K562 (cell line): ENCODE data around the gene EPHA2. TPM values are rescaled to one million over a fixed set of nuclear protein-coding genes. Genes with fewer than 3 reads are reported as not detected.

Source experiments
- ATAC-seq: fragments of 200-7000 bp; cut with Tn5 transposase; 3 replicates; pipeline ENCODE4 v1.9.1; 2020; ENCODE audit warnings: moderate library complexity
- BruUV-seq: library from RNA; stranded (reverse); fragments of 400-500 nt; replicated peaks from 2 replicates; lab custom pipeline; 2021; lab: Mats Ljungman, UMichigan
- CTCF ChIA-PET: fragments of 300-600 bp; formaldehyde crosslinking; extraction: SDS; loops from one replicate; lab custom pipeline; 2021; ENCODE audit warnings: low intra/inter-chr PET ratio; lab: Yijun Ruan, JAX
- POLR2A ChIA-PET: fragments of 300-600, 350-650 bp; sonication (Branson Sonifier 250); formaldehyde crosslinking; extraction: SDS; loops from one replicate; lab custom pipeline; 2021; ENCODE audit warnings: antibody characterized with exemption, inconsistent platforms; lab: Yijun Ruan, JAX
- DNase-seq, 4 experiments: peaks; one replicate each; pipeline versions ENCODE4 v3.0.0 to v3.0.0-alpha.2; 2011 to 2018; ENCODE audit warnings: low spot score in 3 of 4, mixed read lengths in 3 of 4; ENCODE audit errors: extremely low read depth in 1 of 4
- FAIRE-seq: peaks from 2 replicates; lab custom pipeline; 2011; peaks lifted over from hg19 to GRCh38; lab: Jason Lieb, UNC
- H2AFZ ChIP-seq: 2 replicates; pipeline ENCODE4 v1.6.0; 2011; ENCODE audit warnings: low read depth, low read length, control low read depth, inconsistent platforms
- H3K27ac ChIP-seq: fragments of 200-600 bp; 3 replicates; pipeline ENCODE4 v1.8.0; 2011; ENCODE audit warnings: low read depth, mild to moderate bottlenecking, control low read depth, inconsistent platforms, low read length, moderate library complexity, mixed read lengths; ENCODE audit errors: extremely low read depth
- H3K27me3 ChIP-seq, 2 experiments: fragments of 300-600 bp in 1 of 2; 2 replicates in 1 of 2; 3 replicates in 1 of 2; pipeline versions ENCODE4 v1.6.0 to v1.8.0; 2011; ENCODE audit warnings: inconsistent platforms in 2 of 2, low read length in 2 of 2, mild to moderate bottlenecking in 1 of 2, mixed read lengths in 1 of 2, moderate library complexity in 1 of 2; ENCODE audit not compliant: control insufficient read depth in 2 of 2, insufficient read depth in 2 of 2
- H3K36me3 ChIP-seq: fragments of 300-600 bp; 3 replicates; pipeline ENCODE4 v1.8.0; 2011; ENCODE audit warnings: mild to moderate bottlenecking, low read length, inconsistent platforms; ENCODE audit not compliant: control insufficient read depth, insufficient read depth
- H3K4me1 ChIP-seq, 2 experiments: fragments of 200-600 bp in 1 of 2; replicated peaks in 1 of 2; 2 replicates in 1 of 2; 3 replicates in 1 of 2; pipeline versions ENCODE4 v1.5.1 to v1.8.0; 2011; ENCODE audit warnings: inconsistent platforms in 2 of 2, low read length in 2 of 2, mild to moderate bottlenecking in 1 of 2, mixed read lengths in 1 of 2, moderate library complexity in 1 of 2; ENCODE audit not compliant: control insufficient read depth in 2 of 2, insufficient read depth in 2 of 2
- H3K4me2 ChIP-seq: 2 replicates; pipeline ENCODE4 v1.6.1; 2011; ENCODE audit warnings: low read length, control low read depth, inconsistent platforms, mixed read lengths; ENCODE audit not compliant: insufficient read depth
- H3K4me3 ChIP-seq: fragments of 200-600 bp; sonication (generic), shearing (Covaris generic); 2 replicates; pipeline ENCODE4 v1.5.1; 2016; ENCODE audit warnings: control low read depth, inconsistent platforms
- H3K79me2 ChIP-seq: fragments of 200-600 bp; 3 replicates; pipeline ENCODE4 v1.8.0; 2011; ENCODE audit warnings: low read length, inconsistent platforms; ENCODE audit not compliant: control insufficient read depth, insufficient read depth
- H3K9ac ChIP-seq, 2 experiments: 2 replicates each; pipeline versions ENCODE4 v1.6.0 to v1.6.1; 2011; ENCODE audit warnings: low read depth in 2 of 2, low read length in 2 of 2, control low read depth in 1 of 2, inconsistent platforms in 1 of 2, mild to moderate bottlenecking in 1 of 2, mixed read lengths in 1 of 2; ENCODE audit not compliant: insufficient read depth in 1 of 2
- H3K9me1 ChIP-seq: one replicate; pipeline ENCODE4 v1.6.0; 2011; ENCODE audit warnings: inconsistent platforms, mild to moderate bottlenecking, low read length, moderate library complexity; ENCODE audit not compliant: control insufficient read depth, insufficient read depth
- H3K9me3 ChIP-seq: replicated peaks from 2 replicates; pipeline ENCODE4 v1.5.1; 2011; ENCODE audit warnings: low read depth, low read length, inconsistent platforms; ENCODE audit not compliant: control insufficient read depth, insufficient read depth
- H4K20me1 ChIP-seq: replicated peaks from 2 replicates; pipeline ENCODE4 v1.6.1; 2011; ENCODE audit warnings: low read length, inconsistent platforms, mixed read lengths; ENCODE audit not compliant: control insufficient read depth, insufficient read depth
- DACH1 ChIP-seq: fragments of 450-650 bp; IDR thresholded peaks from 2 replicates; pipeline ENCODE4 v1.6.1; 2018; ENCODE audit not compliant: partially characterized antibody
- HDGF ChIP-seq: fragments of 450-650 bp; IDR thresholded peaks from 2 replicates; pipeline ENCODE4 v1.6.1; 2016
- MGA ChIP-seq: fragments of 450-650 bp; IDR thresholded peaks from 2 replicates; pipeline ENCODE4 v1.6.1; 2016; ENCODE audit warnings: mild to moderate bottlenecking, moderate library complexity
- ZFP30 ChIP-seq: fragments of 250-450 bp; sonication (Bioruptor Pico); IDR thresholded peaks from 2 replicates; pipeline ENCODE4 v1.8.0; 2022; ENCODE audit warnings: moderate library complexity, mild to moderate bottlenecking, inconsistent platforms, borderline replicate concordance
- WGBS: fragments of 100-300 bp; shearing (Covaris generic); methylation state at CpG from one replicate; pipeline ENCODE4 v1.1.6; 2016; ENCODE audit warnings: low coverage, mixed read lengths; ENCODE audit not compliant: insufficient coverage; ENCODE audit errors: missing lambda C conversion rate; 5-methylcytosine and 5-hydroxymethylcytosine counted together
- in situ Hi-C: fragments of 300-500 bp; cut with MboI; formaldehyde crosslinking; loops from 4 replicates; pipeline ENCODE4 v1.15.0; 2018; ENCODE audit warnings: inconsistent platforms, mixed read lengths
- intact Hi-C: fragments of 100-400 bp; cut with micrococcal nuclease; formaldehyde crosslinking; loops from 2 replicates; pipeline ENCODE4 v1.14.2; 2022
- polyA plus RNA-seq, 8 experiments: library from polyadenylated mRNA; depleted of rRNA in 4 of 8; stranded (reverse) in 5 of 8; unstranded in 3 of 8; fragments of >200 nt; fragmentation: Nextera tagmentation in 2 of 8; fragmentation: Illumina TruSeq in 1 of 8; extraction: Ambion mirVana in 2 of 8; extraction: Trizol in 1 of 8; gene quantifications; 2 replicates each; pipeline versions ENCODE4 v1.2.1 to v1.2.3, GENCODE V29; 2011 to 2014; ENCODE audit warnings: inconsistent platforms in 1 of 8, missing spikeins in 1 of 8
- total RNA-seq, 7 experiments: library from RNA; depleted of rRNA in 6 of 7; stranded (reverse); fragments of >200 nt in 6 of 7; fragmentation: Illumina TruSeq in 2 of 7; extraction: Trizol in 2 of 7; gene quantifications; 2 replicates each; pipeline versions ENCODE4 v1.2.1 to v1.2.3, GENCODE V29; 2011 to 2021; ENCODE audit warnings: low replicate concordance in 1 of 7

Gene EPHA2
- total and polyA plus RNA-seq, 9 of the 15 experiments (the other 6 are each of a cell fraction or from before 2014, with no cell fraction given), result 0.04 to 0.40 (median 0.07) TPM; not detected in 4

GRCh38 chr1:16165548-16165947 is 9.7 kb upstream of the EPHA2 start:
- peaks cover 31 to 49% of the 10 kb centered on the region in 2 experiments for H3K4me1 ChIP-seq
- no peaks in the 10 kb centered on the region for H3K9me3 ChIP-seq
- H3K27ac ChIP-seq, result no peak overlapping the region
- TF ChIP-seq ZFP30 (CRISPR knock-in tag) (no peak), HDGF (0 out of 2 replicates have a peak, but pooled peaks have one; percentile 22)
- H3K36me3 ChIP-seq, result no peaks in the 10 kb centered on the region
- H3K9me1 ChIP-seq, result no peaks in the 10 kb centered on the region
- H3K9ac ChIP-seq, result peak overlapping the region in 1 of 2 experiments; percentile 57; a peak in 1 of 4 replicates
- CTCF ChIA-PET, result no interaction called here
- ATAC-seq, result no peak
- no TSS peak for BruUV-seq
- H3K79me2 ChIP-seq, result no peaks in the 10 kb centered on the region
- POLR2A ChIA-PET, result interaction anchor here (0.8 to 5.5 kb wide), 3 partner anchors 9 to 20 kb away, joined by 3 to 38 read pairs (median 20); partner anchors contain the start of gene EPHA2
- H2AFZ ChIP-seq, result no peak overlapping the region
- H4K20me1 ChIP-seq, result no peaks in the 10 kb centered on the region
- no peak for DNase-seq
- in situ Hi-C loops (no loop called here), intact Hi-C loops (no loop called here)
- no peak overlapping the region for H3K4me2 ChIP-seq
- no peak overlapping the region for H3K4me3 ChIP-seq
- WGBS, result 72% methylated on average over 7 of the region's 7 CpGs
- H3K27me3 ChIP-seq, result no peaks in the 10 kb centered on the region
- FAIRE-seq, result no peak

GRCh38 chr1:16165073-16165364 is 9.2 kb upstream of the EPHA2 start:
- in situ Hi-C loops, result no loop called here
- ChIA-PET CTCF (no interaction called here), POLR2A (interaction anchor here (1.2 to 5.5 kb wide), 3 partner anchors 14 to 24 kb away, joined by 4 to 38 read pairs (median 20); no protein-coding TSS in a partner anchor)
- intact Hi-C loops, result no loop called here
- Histone ChIP-seq H2AFZ (0 out of 2 replicates have a peak overlapping the region, but pooled peaks have one; percentile 50), H3K4me3 (no peak overlapping the region), H4K20me1 (no peaks in the 10 kb centered on the region), H3K9ac (peak overlapping the region; percentile 35 to 75; a peak in 3 of 4 replicates), H3K36me3 (no peaks in the 10 kb centered on the region), H3K4me2 (no peak overlapping the region), H3K79me2 (no peaks in the 10 kb centered on the region), H3K4me1 (peaks cover 31 to 49% of the 10 kb centered on the region in 2 experiments), H3K9me3 (no peaks in the 10 kb centered on the region), H3K27ac (peak overlapping the region; percentile 77; the same call in 1 of the 3 replicates), H3K27me3 (no peaks in the 10 kb centered on the region), H3K9me1 (no peaks in the 10 kb centered on the region)
- 52% methylated on average over 5 of the region's 5 CpGs for WGBS
- DNase-seq (no peak), ATAC-seq (no peak), FAIRE-seq (no peak)
- no TSS peak for BruUV-seq
- TF ChIP-seq MGA, result 0 out of 2 replicates have a peak, but pooled peaks have one; percentile 18
- TF ChIP-seq DACH1, result no peak
